ENCODE data around the gene TAS2R41.

GRCh38 chr7:143467724-143468123, 9.9 kb upstream of the TAS2R41 start:
- TF ChIP-seq RCOR1 (IDR thresholded peaks at IDR 0.05; ENCODE audit: low read depth, low read length), result no peak
- TF ChIP-seq CTCF (IDR thresholded peaks at IDR 0.05), result no peak
- TF ChIP-seq SREBF2 (IDR thresholded peaks at IDR 0.05), result no peak
- no peak for TF ChIP-seq RAD21 (conservative IDR thresholded peaks at IDR 0.05 in 1 of 2, IDR thresholded peaks at IDR 0.05 in 1 of 2)
- no peak for TF ChIP-seq MAFK (IDR thresholded peaks at IDR 0.05; ENCODE audit: partially characterized antibody)
- no peak for TF ChIP-seq EP300 (IDR thresholded peaks at IDR 0.05)
- no peak for TF ChIP-seq USF2 (IDR thresholded peaks at IDR 0.05)
